ENCODE data around the gene ADGRF3.

Gene ADGRF3

GRCh38 chr2:26299471-26300101 lies 47.0 kb downstream of the ADGRF3 start:
- Histone ChIP-seq H3K4me2 (ENCODE audit: insufficient read depth, low read length) (peak overlapping the region; percentile 94), H3K4me3 (ENCODE audit: low read depth in 1 of 2, low read length in 2 of 2) (peak overlapping the region; percentile 31 to 67), H3K27me3 (ENCODE audit: insufficient read depth, low read length, poor library complexity) (no peaks in the 10 kb centered on the region), H2AFZ (ENCODE audit: low read depth, low read length) (peak overlapping the region; percentile 85), H3K9ac (ENCODE audit: low read depth, low read length) (peak overlapping the region; percentile 51), H3K27ac (ENCODE audit: low read length) (peak overlapping the region; percentile 74), H3K79me2 (ENCODE audit: insufficient read depth, low read length) (no peaks in the 10 kb centered on the region), H3K36me3 (ENCODE audit: insufficient read depth, low read length) (no peaks in the 10 kb centered on the region), H4K20me1 (ENCODE audit: insufficient read depth, low read length) (no peaks in the 10 kb centered on the region), H3K4me1 (ENCODE audit: insufficient read depth, low read length) (peaks cover 22% of the 10 kb centered on the region), H3K9me3 (ENCODE audit: insufficient read depth, low read length, severe bottlenecking) (no peaks in the 10 kb centered on the region)
- DNase-seq (peak; percentile 59), ATAC-seq (ENCODE audit: insufficient read depth, low read depth) (peak; percentile 88)
- TF ChIP-seq CTCF (IDR thresholded peaks at IDR 0.05; ENCODE audit: borderline replicate concordance, extremely low read depth, low read length, poor library complexity, severe bottlenecking) = no peak
- TF ChIP-seq EZH2 (IDR thresholded peaks at IDR 0.05; ENCODE audit: borderline replicate concordance, low read depth, low read length, severe bottlenecking) = no peak

- peaks cover 22% of the 10 kb centered on the region for H3K4me1 ChIP-seq (ENCODE audit: insufficient read depth, low read length)
- no peaks in the 10 kb centered on the region for H3K36me3 ChIP-seq (ENCODE audit: insufficient read depth, low read length)
- DNase-seq = peak; percentile 26
- no peaks in the 10 kb centered on the region for H3K79me2 ChIP-seq (ENCODE audit: insufficient read depth, low read length)
- H3K4me2 ChIP-seq (ENCODE audit: insufficient read depth, low read length) = peak overlapping the region; percentile 94
- ATAC-seq (ENCODE audit: insufficient read depth, low read depth) = peak; percentile 43
- H4K20me1 ChIP-seq (ENCODE audit: insufficient read depth, low read length) = no peaks in the 10 kb centered on the region
- no peaks in the 10 kb centered on the region for H3K9me3 ChIP-seq (ENCODE audit: insufficient read depth, low read length, severe bottlenecking)
- peak overlapping the region; percentile 51 for H3K9ac ChIP-seq (ENCODE audit: low read depth, low read length)
- H3K4me3 ChIP-seq (ENCODE audit: low read depth in 1 of 2, low read length in 2 of 2) = peak overlapping the region; percentile 31 to 67
- H2AFZ ChIP-seq (ENCODE audit: low read depth, low read length) = peak overlapping the region; percentile 85
- H3K27me3 ChIP-seq (ENCODE audit: insufficient read depth, low read length, poor library complexity) = no peaks in the 10 kb centered on the region
- H3K27ac ChIP-seq (ENCODE audit: low read length) = peak overlapping the region; percentile 74
- TF ChIP-seq CTCF (IDR thresholded peaks at IDR 0.05; ENCODE audit: borderline replicate concordance, extremely low read depth, low read length, poor library complexity, severe bottlenecking) (no peak), EZH2 (IDR thresholded peaks at IDR 0.05; ENCODE audit: borderline replicate concordance, low read depth, low read length, severe bottlenecking) (no peak)
Measured at GRCh38 chr2:26298638-26299393, 47.8 kb downstream of the ADGRF3 start.

GRCh38 chr2:26298286-26298637 lies 48.3 kb downstream of the ADGRF3 start:
- TF ChIP-seq EZH2 (IDR thresholded peaks at IDR 0.05; ENCODE audit: borderline replicate concordance, low read depth, low read length, severe bottlenecking) (no peak), CTCF (IDR thresholded peaks at IDR 0.05; ENCODE audit: borderline replicate concordance, extremely low read depth, low read length, poor library complexity, severe bottlenecking) (no peak)
- H4K20me1 ChIP-seq (ENCODE audit: insufficient read depth, low read length) = no peaks in the 10 kb centered on the region
- no peaks in the 10 kb centered on the region for H3K9me3 ChIP-seq (ENCODE audit: insufficient read depth, low read length, severe bottlenecking)
- no peak overlapping the region; the same call in 1 of the 2 replicates for H3K27ac ChIP-seq (ENCODE audit: low read length)
- peak overlapping the region; percentile 85 for H2AFZ ChIP-seq (ENCODE audit: low read depth, low read length)
- H3K27me3 ChIP-seq (ENCODE audit: insufficient read depth, low read length, poor library complexity) = no peaks in the 10 kb centered on the region
- ATAC-seq (ENCODE audit: insufficient read depth, low read depth) (no peak), DNase-seq (no peak)
- H3K4me1 ChIP-seq (ENCODE audit: insufficient read depth, low read length) = peaks cover 22% of the 10 kb centered on the region
- peak overlapping the region; percentile 94 for H3K4me2 ChIP-seq (ENCODE audit: insufficient read depth, low read length)
- H3K4me3 ChIP-seq (ENCODE audit: low read depth in 1 of 2, low read length in 2 of 2) = no peak overlapping the region
- H3K79me2 ChIP-seq (ENCODE audit: insufficient read depth, low read length) = no peaks in the 10 kb centered on the region
- H3K36me3 ChIP-seq (ENCODE audit: insufficient read depth, low read length) = no peaks in the 10 kb centered on the region
- no peak overlapping the region for H3K9ac ChIP-seq (ENCODE audit: low read depth, low read length)

All from DND-41 (cell line).